Islet of Langerhans (tissue), 1 donor: ENCODE data around the gene DXO.

Experiments used
- FAIRE-seq: peaks from one replicate; lab custom pipeline; 2011; peaks lifted over from hg19 to GRCh38; lab: Jason Lieb, UNC

Gene DXO

DNA sequence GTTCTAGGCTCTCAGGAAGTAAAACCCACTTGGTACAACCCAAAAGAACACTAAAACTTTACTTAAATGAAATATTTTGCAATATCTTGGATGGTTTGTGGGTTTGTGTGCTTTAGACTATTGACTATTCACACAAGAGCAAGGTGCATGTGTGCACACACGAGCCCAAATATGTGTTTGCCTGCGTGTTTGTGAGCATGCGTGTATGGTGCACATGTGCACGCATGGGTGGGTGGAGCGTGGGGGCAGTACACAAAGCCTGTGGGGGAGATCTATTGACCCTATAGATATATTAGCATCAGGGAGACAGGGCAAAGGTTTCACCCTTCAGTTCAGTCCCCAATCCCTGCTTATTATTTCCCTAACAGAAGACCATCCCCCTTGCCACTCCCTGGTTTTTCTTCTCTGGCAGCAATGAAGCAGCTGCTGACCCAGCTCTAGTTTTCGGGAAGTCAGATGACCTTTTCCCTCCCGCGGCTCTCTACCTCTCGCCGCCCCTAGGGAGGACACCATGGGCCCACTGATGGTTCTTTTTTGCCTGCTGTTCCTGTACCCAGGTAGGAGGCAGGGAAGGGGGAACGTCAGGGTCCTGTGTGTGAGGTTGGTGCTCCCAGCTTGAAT lies 44.6 kb downstream of the DXO start, which contains the start of gene C2:
C2 (plus strand) TSS at position 476 of the 621 bp plus-strand sequence; CDS start at position 512, 36 bp downstream.
- FAIRE-seq: no peak

DNA sequence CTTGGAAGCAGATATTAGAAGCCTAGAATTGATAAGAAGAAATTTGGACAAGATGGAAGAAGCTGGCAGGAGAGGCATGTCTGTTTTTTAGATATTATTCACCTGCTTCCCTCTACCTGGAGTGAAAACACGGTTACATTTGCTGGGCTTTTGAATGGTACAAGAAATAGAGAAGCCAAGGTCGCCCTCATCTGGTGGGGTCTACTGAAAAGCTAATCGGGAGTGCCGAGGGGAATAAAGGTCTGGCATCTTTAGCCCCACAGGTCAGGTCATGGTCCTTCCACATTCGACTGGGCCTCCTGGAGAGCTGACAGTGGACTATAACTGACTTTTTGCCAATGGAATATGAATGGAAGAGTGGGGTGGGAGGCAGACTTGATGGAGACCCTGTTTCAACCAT lies 49.0 kb downstream of the DXO start:
- FAIRE-seq: no peak

DNA sequence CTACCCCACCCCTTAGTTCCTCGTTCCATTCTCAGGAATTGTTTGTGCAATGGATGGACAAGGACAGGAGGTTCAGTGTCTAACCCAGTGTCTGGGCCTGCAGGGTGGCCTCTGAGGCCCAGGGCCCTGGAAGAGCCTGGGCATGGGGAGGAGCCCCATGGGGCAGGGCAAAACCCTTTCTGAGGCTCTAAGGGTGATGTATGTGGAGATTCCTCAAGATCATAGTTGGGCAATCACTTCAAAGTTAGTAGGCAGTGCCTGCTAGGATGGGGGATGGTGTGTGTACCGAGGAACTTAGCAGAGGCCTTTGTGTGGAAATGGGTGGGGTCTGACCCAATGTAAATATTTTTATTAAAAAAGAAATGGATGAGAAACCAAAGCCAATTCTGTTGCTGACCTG lies 51.1 kb downstream of the DXO start:
- no peak for FAIRE-seq
